ENCODE measurements around the gene NPC1L1. TPM values are rescaled to one million over a fixed set of nuclear protein-coding genes. Genes with fewer than 3 reads are reported as not detected.

The NPC1L1 gene
- total RNA-seq, 1 donor from 2014 or later: not detected

- Mint-ChIP-seq H3K4me3 (ENCODE audit: unreplicated experiment) (peak overlapping the region; percentile 98), H3K27me3 (ENCODE audit: unreplicated experiment) (peaks cover 7% of the 10 kb centered on the region), H3K4me1 (ENCODE audit: low read depth, unreplicated experiment) (peaks cover 11% of the 10 kb centered on the region), H3K9me3 (ENCODE audit: unreplicated experiment) (peaks cover 8% of the 10 kb centered on the region), H3K36me3 (ENCODE audit: unreplicated experiment) (peaks cover under 1% of the 10 kb centered on the region), H3K27ac (ENCODE audit: unreplicated experiment) (peak overlapping the region; percentile 94)
- TF ChIP-seq CTCF (IDR thresholded peaks at IDR 0.05; ENCODE audit: partially characterized antibody, unreplicated experiment): no peak
- DNase-seq: no peak
Observed at GRCh38 chr7:44575054-44575453, 33.9 kb upstream of the NPC1L1 start.

GRCh38 chr7:44574287-44574872 lies 33.2 kb upstream of the NPC1L1 start:
- Mint-ChIP-seq H3K27ac (ENCODE audit: unreplicated experiment) (peak overlapping the region; percentile 94), H3K9me3 (ENCODE audit: unreplicated experiment) (peaks cover 8% of the 10 kb centered on the region), H3K27me3 (ENCODE audit: unreplicated experiment) (peaks cover 5% of the 10 kb centered on the region), H3K4me1 (ENCODE audit: low read depth, unreplicated experiment) (peaks cover 8% of the 10 kb centered on the region), H3K36me3 (ENCODE audit: unreplicated experiment) (peaks cover 3% of the 10 kb centered on the region), H3K4me3 (ENCODE audit: unreplicated experiment) (peak overlapping the region; percentile 98)
- DNase-seq: no peak
- no peak for TF ChIP-seq CTCF (IDR thresholded peaks at IDR 0.05; ENCODE audit: partially characterized antibody, unreplicated experiment)

- Mint-ChIP-seq H3K36me3 (ENCODE audit: unreplicated experiment) (peaks cover 6% of the 10 kb centered on the region), H3K4me3 (ENCODE audit: unreplicated experiment) (peak within 1 kb of the TSS; percentile 98), H3K4me1 (ENCODE audit: low read depth, unreplicated experiment) (peaks cover 8% of the 10 kb centered on the region), H3K27me3 (ENCODE audit: unreplicated experiment) (peaks cover 5% of the 10 kb centered on the region), H3K9me3 (ENCODE audit: unreplicated experiment) (peaks cover 8% of the 10 kb centered on the region), H3K27ac (ENCODE audit: unreplicated experiment) (peak within 1 kb of the TSS; percentile 94)
- peak; percentile 95 for DNase-seq
- TF ChIP-seq CTCF (IDR thresholded peaks at IDR 0.05; ENCODE audit: partially characterized antibody, unreplicated experiment): no peak
Observed at GRCh38 chr7:44573464-44574286, 32.5 kb upstream of the NPC1L1 start, which contains the start of gene DDX56. Gene DDX56 (minus strand): TSS chr7:44573908. CDS start chr7:44573895, 13 bp downstream.

- peaks cover 5% of the 10 kb centered on the region for H3K27me3 Mint-ChIP-seq (ENCODE audit: unreplicated experiment)
- H3K9me3 Mint-ChIP-seq (ENCODE audit: unreplicated experiment): peaks cover 8% of the 10 kb centered on the region
- DNase-seq: no peak
- TF ChIP-seq CTCF (IDR thresholded peaks at IDR 0.05; ENCODE audit: partially characterized antibody, unreplicated experiment): no peak
- H3K27ac Mint-ChIP-seq (ENCODE audit: unreplicated experiment): peak overlapping the region; percentile 94
- H3K4me1 Mint-ChIP-seq (ENCODE audit: low read depth, unreplicated experiment): peaks cover 8% of the 10 kb centered on the region
- H3K4me3 Mint-ChIP-seq (ENCODE audit: unreplicated experiment): peak overlapping the region; percentile 98
- H3K36me3 Mint-ChIP-seq (ENCODE audit: unreplicated experiment): peaks cover 8% of the 10 kb centered on the region
Observed at GRCh38 chr7:44572771-44573170, 31.6 kb upstream of the NPC1L1 start.

- peaks cover 4% of the 10 kb centered on the region for H3K27me3 Mint-ChIP-seq (ENCODE audit: unreplicated experiment)
- no peak for DNase-seq
- no peak overlapping the region for H3K4me3 Mint-ChIP-seq (ENCODE audit: unreplicated experiment)
- peaks cover 15% of the 10 kb centered on the region for H3K4me1 Mint-ChIP-seq (ENCODE audit: low read depth, unreplicated experiment)
- no peak for TF ChIP-seq CTCF (IDR thresholded peaks at IDR 0.05; ENCODE audit: partially characterized antibody, unreplicated experiment)
- H3K27ac Mint-ChIP-seq (ENCODE audit: unreplicated experiment): no peak overlapping the region
- peaks cover 8% of the 10 kb centered on the region for H3K9me3 Mint-ChIP-seq (ENCODE audit: unreplicated experiment)
- H3K36me3 Mint-ChIP-seq (ENCODE audit: unreplicated experiment): peaks cover 8% of the 10 kb centered on the region
Observed at GRCh38 chr7:44569959-44570358, 28.8 kb upstream of the NPC1L1 start.

Measured in glutamatergic neuron (in vitro differentiated cells).